GM19455 (cell line): ENCODE results near the gene CLTC.
"Not testable (repeated sequence)": the region's sequence is repeated elsewhere in the genome, so short reads cannot be mapped to it uniquely, and the experiment has no call there.

Experiments used
- ATAC-seq: cut with Tn5 transposase; IDR thresholded peaks from one replicate; pipeline ENCODE4 v1.9.1; 2021; ENCODE audit not compliant: unreplicated experiment

The CLTC gene

GRCh38 chr17:59619298-59620063 lies at the start of gene CLTC:
Gene CLTC (plus strand): TSS chr17:59619895. CDS start chr17:59620132, 237 bp downstream.
- ATAC-seq: peak; percentile 68

DNA sequence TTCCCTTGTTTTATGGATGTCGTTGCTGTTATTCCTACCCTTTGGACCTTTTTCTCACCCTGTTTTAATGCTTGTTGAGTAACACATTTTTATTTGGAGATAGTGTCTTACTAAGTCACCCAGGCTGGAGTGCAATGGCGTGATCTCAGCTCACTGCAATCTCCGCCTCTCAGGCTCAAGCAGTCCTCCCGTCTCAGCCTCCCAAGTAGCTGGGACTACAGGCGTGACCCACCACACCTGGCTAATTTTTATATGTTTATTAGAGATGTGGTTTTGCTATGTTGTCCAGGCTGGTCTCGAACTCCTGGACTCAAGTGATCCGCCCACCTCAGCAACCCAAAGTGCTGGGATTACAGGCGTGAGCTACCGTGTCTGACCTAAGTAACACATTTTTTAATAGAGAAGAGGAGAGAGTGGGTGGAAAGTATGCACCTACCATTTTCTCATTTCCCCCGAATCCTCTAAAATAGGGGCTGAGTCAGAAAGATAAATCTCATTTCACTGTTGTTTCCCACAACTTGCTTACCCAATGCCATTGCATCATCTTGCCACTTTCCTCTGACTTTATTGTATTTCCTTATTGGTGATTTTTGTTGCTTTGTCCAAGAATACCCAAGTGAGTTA lies 47.3 kb upstream of the CLTC start:
- no peak for ATAC-seq

- not testable (repeated sequence) for ATAC-seq
These were observed 35.5 kb upstream of the CLTC start for GRCh38 chr17:59584168-59584567.

DNA sequence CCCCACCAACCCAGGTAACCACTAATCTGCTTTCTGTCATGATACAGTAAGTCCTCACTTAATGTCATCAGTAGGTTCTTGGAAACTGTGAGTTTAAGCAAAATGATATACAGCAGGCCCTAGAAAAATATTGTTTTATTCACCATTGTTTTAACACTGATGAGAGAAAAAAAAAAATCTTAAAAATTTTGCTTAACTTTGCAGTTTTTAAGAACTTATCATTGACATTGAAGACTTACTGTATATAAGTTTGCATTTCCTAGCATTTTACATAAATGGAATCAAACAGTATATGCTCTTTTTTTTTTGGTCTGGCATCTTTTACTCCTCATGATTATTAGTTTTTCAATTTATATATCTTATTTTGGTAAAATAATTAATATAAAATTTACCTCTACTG lies 19.5 kb upstream of the CLTC start:
- no peak for ATAC-seq

- no peak for ATAC-seq
These were observed 18.6 kb upstream of the CLTC start for GRCh38 chr17:59601130-59601529.

DNA sequence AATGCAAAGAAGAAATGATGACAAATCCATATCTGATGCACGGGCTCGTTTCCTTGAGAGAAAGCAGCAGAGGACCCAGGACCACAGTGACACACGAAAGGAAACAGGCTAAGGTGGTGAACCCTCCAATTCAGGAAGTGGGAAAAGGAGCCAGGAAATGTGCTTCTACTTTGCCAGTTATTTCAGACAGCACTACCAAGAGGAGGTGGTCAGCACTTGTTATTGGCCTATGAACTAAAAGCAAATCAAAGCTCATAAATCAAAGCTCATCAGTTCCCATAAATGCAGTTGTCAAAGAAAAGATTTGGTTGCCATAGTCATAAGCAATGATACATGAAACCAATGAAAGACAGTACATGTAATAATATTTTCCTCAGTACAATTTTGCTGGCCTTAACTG lies 12.6 kb upstream of the CLTC start:
- ATAC-seq: no peak

GRCh38 chr17:59607817-59608403 lies 11.8 kb upstream of the CLTC start:
- ATAC-seq: no peak

DNA sequence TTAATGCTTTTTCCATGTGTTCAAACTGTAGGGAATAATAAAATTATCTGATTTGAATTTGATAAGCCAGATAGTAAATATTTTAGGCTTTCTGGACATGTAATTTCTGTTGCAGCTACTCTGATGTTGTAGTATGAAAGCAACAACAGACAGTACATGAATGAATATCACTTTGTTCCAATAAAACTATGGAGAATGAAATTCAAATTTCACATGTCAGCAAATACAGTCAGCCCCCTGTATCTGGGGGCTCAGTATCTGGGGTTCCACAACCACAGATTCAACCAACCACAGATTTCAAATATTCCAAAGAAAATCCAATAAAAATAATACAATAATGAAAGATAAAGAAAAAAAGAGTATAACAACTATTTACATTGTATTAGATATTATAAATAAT lies 8.2 kb upstream of the CLTC start:
- ATAC-seq: no peak

DNA sequence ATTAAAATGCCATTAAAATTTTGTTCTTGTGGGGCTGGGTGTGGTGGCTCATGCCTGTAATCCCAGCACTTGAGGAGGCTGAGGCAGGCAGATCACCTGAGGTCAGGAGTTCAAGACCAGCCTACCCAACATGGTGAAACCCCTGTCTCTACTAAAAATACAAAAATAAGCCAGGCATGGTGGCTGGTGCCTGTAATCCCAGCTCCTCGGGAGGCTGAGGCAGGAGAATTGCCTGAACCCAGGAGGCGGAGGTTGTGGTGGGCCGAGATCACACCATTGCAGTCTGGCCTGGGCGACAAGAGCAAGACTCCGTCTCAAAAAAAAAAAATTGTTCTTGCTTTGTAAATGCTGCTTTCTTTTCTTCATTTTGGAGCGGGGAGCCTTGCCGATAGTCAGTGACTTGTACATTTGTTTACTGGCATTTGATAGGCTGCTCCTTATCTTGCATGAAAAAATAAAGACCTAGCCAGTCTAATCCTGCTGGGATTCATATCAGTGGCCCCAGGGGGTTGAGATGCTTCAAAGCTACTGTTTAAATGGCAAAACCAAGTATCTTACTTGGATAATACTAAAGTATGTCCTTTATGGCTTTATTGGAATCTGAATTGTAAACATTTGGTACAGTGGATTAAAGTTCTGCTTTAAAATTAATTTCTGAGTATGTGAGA lies 3.3 kb upstream of the CLTC start:
- no peak for ATAC-seq

- ATAC-seq: no peak
These were observed 2.5 kb upstream of the CLTC start for GRCh38 chr17:59617156-59617732.

DNA sequence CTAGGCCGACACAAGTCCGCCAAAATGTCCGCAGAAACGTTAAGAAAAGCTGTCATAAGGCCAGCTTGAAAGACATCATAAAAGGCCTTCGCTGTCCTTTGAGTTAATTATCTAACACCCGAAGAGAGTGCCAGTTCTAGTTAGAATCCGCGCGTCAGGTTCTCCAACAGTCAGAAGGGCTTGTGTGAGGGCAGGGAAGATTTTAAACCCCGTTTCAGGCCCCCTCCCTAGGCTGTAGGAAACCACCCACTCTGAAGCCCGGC lies 729 bp upstream of the CLTC start:
- no peak for ATAC-seq

DNA sequence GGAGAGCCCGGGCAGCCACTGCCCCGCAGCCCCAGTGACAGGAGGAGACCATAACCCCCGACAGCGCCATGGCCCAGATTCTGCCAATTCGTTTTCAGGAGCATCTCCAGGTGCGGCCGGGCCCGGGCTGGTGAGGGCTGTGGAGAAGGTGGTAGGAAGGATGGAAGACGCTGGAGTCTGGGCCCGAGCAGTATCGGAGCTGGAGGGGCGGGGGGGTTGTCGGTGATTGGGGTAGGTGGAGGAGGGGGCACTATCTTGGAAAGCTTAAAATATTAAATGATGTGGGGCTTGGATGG lies 317 bp downstream of the CLTC start:
- no peak for ATAC-seq

DNA sequence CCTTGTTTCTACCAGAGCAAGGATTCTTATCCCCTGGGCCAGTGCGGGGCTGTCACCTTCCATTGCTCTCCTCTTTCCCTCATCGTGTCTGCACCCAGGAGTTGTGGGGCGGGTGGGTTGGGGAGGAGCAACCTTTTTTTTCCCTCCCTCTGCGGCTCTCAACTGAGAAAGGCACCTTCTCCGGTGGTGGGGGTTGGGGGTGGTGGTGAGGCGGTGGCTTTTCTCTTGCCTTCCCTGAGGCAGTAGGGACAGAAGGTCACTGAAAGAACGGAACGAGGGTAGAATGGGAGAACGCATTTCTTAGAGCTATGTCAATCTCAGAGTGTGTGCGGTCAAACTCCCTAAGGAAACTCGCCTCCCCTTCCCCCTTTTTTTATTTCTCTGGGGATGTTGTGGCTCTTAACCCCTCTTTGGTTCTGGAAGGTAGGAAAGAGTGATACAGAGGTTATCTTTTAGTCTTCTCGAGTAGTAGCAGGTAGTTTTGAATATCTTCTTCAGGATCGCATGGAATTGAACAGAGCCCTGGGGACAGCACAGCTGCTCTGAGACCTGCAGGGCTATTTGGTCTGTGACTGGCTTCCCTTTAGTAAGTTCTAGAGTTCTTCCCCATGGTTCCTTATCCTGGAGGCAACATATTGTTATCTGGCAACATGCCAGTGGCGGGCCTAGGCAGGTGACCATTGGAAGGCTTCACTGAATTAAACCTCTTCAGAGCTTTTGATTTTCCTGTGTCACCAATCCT lies 994 bp downstream of the CLTC start:
- ATAC-seq: no peak

GRCh38 chr17:59621771-59622170 lies 2.1 kb downstream of the CLTC start:
- ATAC-seq: no peak

DNA sequence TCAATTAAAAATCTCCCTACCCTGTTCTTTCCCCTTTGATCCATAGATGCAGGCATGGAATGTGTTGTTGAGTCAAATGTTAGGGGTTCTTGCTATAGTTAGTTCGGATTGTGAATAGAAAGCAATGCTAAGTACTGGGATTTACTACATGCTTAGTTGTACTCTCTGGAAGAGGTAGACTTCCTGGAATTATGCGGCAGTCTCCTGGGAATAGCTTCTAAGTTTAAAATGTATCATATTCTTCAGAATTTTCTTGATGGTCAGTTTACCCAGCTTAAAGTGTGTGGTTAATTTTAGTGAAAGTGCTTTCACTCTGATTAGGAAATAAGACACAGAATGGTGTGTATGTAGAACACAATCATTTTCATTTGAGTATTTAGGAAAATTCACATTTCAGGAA lies 3.5 kb downstream of the CLTC start:
- ATAC-seq: no peak

DNA sequence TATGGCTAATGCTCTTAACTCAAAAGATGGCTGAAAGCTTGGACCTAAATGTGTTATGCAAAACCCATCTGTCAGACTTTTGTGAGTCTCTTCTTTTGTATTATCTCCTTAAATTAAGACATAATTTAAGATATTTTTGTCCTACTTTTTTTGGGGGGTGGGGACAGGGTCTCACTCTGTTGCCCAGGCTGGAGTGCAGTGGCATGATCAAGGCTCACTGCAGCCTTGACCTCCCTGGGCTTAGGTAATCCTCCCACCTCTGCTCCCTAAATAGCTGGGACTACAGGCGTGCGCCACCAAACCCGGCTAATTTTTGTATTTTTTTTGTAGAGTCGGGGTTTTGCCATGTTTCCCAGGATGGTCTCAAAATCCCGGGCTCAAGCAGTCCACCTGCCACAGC lies 7.1 kb downstream of the CLTC start:
- no peak for ATAC-seq

- no peak for ATAC-seq
These were observed 7.6 kb downstream of the CLTC start for GRCh38 chr17:59627274-59627673.

DNA sequence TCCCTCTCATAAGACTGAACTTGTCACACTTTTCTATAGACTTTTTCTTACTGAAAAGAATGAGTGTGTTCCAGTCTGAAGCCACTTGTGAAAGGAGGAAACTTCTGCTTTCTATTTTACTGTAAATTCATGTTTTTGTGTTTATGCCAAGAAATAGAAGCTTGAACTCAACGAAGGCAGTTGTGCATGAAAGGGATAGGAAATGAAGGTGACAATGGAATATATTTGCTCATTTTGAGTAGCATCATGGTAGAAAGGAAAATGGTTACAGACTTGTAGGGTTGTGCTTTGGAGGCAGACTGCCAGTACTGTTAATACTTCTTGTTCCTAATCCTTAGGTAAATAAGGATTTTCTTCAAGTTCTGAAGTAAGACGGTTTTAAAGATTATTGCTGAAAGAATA lies 8.1 kb downstream of the CLTC start:
- ATAC-seq: no peak

DNA sequence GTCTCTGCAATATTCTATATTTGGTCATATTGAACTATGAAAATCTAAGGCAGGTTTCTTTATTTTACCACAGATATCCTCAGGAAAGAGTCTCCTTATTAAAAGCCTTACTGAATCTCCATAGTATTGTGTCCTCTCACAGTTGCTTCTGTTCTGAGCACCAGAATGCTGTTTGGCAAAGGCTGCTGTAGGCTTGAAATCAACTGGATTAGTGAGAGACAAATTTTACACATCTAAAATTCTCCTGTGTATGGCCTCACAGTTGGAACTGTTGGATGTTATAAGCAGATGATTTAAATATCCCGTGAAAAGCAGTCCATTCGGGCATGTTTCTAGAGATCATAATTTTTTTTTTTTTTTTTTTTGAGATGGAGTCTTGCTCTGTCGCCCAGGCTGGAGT lies 9.5 kb downstream of the CLTC start:
- no peak for ATAC-seq

DNA sequence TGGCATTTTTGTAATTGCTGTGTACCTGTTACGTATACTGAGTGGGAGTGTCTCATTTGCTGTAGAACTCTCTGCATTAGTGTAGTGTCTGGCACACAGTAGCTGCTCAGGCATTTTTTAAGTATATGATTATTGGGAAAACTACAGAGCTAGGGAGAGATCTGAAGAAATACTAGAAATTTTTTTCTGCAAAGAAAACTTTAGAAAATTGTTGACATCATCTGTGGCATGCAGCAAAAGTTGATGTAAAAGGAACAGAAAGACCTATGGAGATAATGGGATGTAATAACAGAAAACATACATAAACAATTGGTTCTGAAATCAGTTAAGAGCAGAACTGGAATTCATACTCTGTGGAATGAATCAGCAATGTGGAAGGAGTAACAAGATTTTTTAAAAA lies 11.6 kb downstream of the CLTC start:
- ATAC-seq: no peak

- no peak for ATAC-seq
These were observed 12.7 kb downstream of the CLTC start for GRCh38 chr17:59632398-59632797.
